Osteocyte (in vitro differentiated cells): Measurements from ENCODE around the gene TRAPPC3L. TPM values are rescaled to one million over a fixed set of nuclear protein-coding genes. Genes with fewer than 3 reads are reported as not detected.

Experiments
- DNase-seq: peaks from one replicate; pipeline ENCODE4 v3.0.0; 2021; ENCODE audit warnings: mixed read lengths; ENCODE audit not compliant: unreplicated experiment; ENCODE audit errors: extremely low spot score
- H3K27ac Mint-ChIP-seq: one replicate; pipeline ENCODE4 v1.8.0; 2021; ENCODE audit warnings: mild to moderate bottlenecking, mixed read lengths; ENCODE audit not compliant: unreplicated experiment
- H3K27me3 Mint-ChIP-seq: one replicate; pipeline ENCODE4 v1.8.0; 2021; ENCODE audit warnings: mixed read lengths; ENCODE audit not compliant: unreplicated experiment
- H3K36me3 Mint-ChIP-seq: one replicate; pipeline ENCODE4 v1.8.0; 2021; ENCODE audit warnings: mixed read lengths; ENCODE audit not compliant: unreplicated experiment
- H3K4me1 Mint-ChIP-seq: one replicate; pipeline ENCODE4 v1.8.0; 2021; ENCODE audit warnings: mixed read lengths; ENCODE audit not compliant: unreplicated experiment
- H3K4me3 Mint-ChIP-seq: one replicate; pipeline ENCODE4 v1.8.0; 2021; ENCODE audit warnings: mild to moderate bottlenecking, moderate library complexity, mixed read lengths; ENCODE audit not compliant: unreplicated experiment
- H3K9me3 Mint-ChIP-seq: one replicate; pipeline ENCODE4 v1.8.0; 2021; ENCODE audit warnings: mixed read lengths; ENCODE audit not compliant: unreplicated experiment
- CTCF ChIP-seq: fragments of 200-600 bp; sonication (generic); IDR thresholded peaks from 2 replicates; pipeline ENCODE4 v1.5.0; 2021; ENCODE audit warnings: antibody characterized with exemption, mild to moderate bottlenecking, moderate library complexity
- total RNA-seq: library from RNA; stranded (reverse); gene quantifications from 2 replicates; pipeline ENCODE4 v1.2.1, GENCODE V29; 2021

TRAPPC3L gene
- total RNA-seq, 1 donor from 2014 or later: not detected

GRCh38 chr6:116512111-116512559 is 33.3 kb downstream of the TRAPPC3L start:
- Mint-ChIP-seq H3K4me3 (peak overlapping the region; percentile 80), H3K27ac (peak overlapping the region; percentile 98), H3K36me3 (peaks cover 8% of the 10 kb centered on the region), H3K27me3 (no peaks in the 10 kb centered on the region), H3K9me3 (peaks cover 9% of the 10 kb centered on the region), H3K4me1 (peaks cover 32% of the 10 kb centered on the region)
- no peak for TF ChIP-seq CTCF
- no peak for DNase-seq

GRCh38 chr6:116511424-116512110 is 33.9 kb downstream of the TRAPPC3L start, which contains the start of gene CALHM5:
TSS of gene CALHM5 (plus strand) at chr6:116511639. CDS start at chr6:116511697, 58 bp downstream.
- H3K4me3 Mint-ChIP-seq: peak within 1 kb of the TSS; percentile 80
- no peaks in the 10 kb centered on the region for H3K27me3 Mint-ChIP-seq
- peak; percentile 76 for TF ChIP-seq CTCF
- H3K27ac Mint-ChIP-seq: peak within 1 kb of the TSS; percentile 98
- peaks cover 32% of the 10 kb centered on the region for H3K4me1 Mint-ChIP-seq
- DNase-seq: no peak
- H3K36me3 Mint-ChIP-seq: peaks cover 8% of the 10 kb centered on the region
- H3K9me3 Mint-ChIP-seq: peaks cover 9% of the 10 kb centered on the region

GRCh38 chr6:116508527-116508926 is 37.0 kb downstream of the TRAPPC3L start:
- Mint-ChIP-seq H3K36me3 (no peaks in the 10 kb centered on the region), H3K4me1 (peaks cover 25% of the 10 kb centered on the region), H3K4me3 (no peak overlapping the region), H3K27me3 (no peaks in the 10 kb centered on the region), H3K27ac (no peak overlapping the region), H3K9me3 (peaks cover 9% of the 10 kb centered on the region)
- DNase-seq: no peak
- no peak for TF ChIP-seq CTCF

- no peak for DNase-seq
These were observed 38.2 kb downstream of the TRAPPC3L start for GRCh38 chr6:116507324-116507723.

More at GRCh38 chr6:116507324-116507723, 38.2 kb downstream of the TRAPPC3L start:
- Mint-ChIP-seq H3K36me3 (no peaks in the 10 kb centered on the region), H3K4me1 (peaks cover 13% of the 10 kb centered on the region), H3K27me3 (no peaks in the 10 kb centered on the region), H3K4me3 (no peak overlapping the region), H3K27ac (no peak overlapping the region), H3K9me3 (peaks cover 10% of the 10 kb centered on the region)
- TF ChIP-seq CTCF: no peak
